ENCODE measurements around the gene TCF7L1. TPM values are rescaled to one million over a fixed set of nuclear protein-coding genes. Genes with fewer than 3 reads are reported as not detected.

TCF7L1 gene
- total RNA-seq, 1 donor from 2014 or later = 6.6 TPM

GRCh38 chr2:85269959-85270358 is 136.8 kb downstream of the TCF7L1 start:
- H3K36me3 Mint-ChIP-seq (ENCODE audit: unreplicated experiment) = no peaks in the 10 kb centered on the region
- H3K4me3 Mint-ChIP-seq (ENCODE audit: unreplicated experiment) = no peak overlapping the region
- peaks cover 2% of the 10 kb centered on the region for H3K4me1 Mint-ChIP-seq (ENCODE audit: low read depth, unreplicated experiment)
- H3K9me3 Mint-ChIP-seq (ENCODE audit: unreplicated experiment) = no peaks in the 10 kb centered on the region
- TF ChIP-seq, protein P1, sequence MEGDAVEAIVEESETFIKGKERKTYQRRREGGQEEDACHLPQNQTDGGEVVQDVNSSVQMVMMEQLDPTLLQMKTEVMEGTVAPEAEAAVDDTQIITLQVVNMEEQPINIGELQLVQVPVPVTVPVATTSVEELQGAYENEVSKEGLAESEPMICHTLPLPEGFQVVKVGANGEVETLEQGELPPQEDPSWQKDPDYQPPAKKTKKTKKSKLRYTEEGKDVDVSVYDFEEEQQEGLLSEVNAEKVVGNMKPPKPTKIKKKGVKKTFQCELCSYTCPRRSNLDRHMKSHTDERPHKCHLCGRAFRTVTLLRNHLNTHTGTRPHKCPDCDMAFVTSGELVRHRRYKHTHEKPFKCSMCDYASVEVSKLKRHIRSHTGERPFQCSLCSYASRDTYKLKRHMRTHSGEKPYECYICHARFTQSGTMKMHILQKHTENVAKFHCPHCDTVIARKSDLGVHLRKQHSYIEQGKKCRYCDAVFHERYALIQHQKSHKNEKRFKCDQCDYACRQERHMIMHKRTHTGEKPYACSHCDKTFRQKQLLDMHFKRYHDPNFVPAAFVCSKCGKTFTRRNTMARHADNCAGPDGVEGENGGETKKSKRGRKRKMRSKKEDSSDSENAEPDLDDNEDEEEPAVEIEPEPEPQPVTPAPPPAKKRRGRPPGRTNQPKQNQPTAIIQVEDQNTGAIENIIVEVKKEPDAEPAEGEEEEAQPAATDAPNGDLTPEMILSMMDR (IDR thresholded peaks at IDR 0.05; ENCODE audit: partially characterized antibody, unreplicated experiment) = no peak
- no peaks in the 10 kb centered on the region for H3K27me3 Mint-ChIP-seq (ENCODE audit: unreplicated experiment)
- DNase-seq = no peak
- no peak overlapping the region for H3K27ac Mint-ChIP-seq (ENCODE audit: unreplicated experiment)

DNA sequence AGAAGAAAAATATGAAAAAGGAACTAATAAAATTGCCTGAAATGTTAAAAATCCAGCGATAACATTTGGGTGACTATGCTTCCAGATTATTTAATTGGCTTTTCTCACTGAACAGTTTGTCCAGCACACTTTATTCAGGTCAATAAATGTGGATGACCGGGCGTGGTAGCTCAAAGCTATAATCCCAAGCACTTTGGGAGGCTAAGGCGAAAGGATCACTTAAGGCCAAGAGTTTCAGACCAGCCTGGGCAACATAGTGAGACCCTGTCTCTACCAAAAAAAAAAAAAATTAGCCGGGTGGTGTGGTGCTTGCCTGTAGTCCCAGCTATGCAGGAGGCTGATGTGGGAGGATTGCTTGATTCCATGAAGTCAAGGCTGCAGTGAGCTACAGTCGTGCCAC is 139.2 kb downstream of the TCF7L1 start:
- no peaks in the 10 kb centered on the region for H3K27me3 Mint-ChIP-seq (ENCODE audit: unreplicated experiment)
- no peak overlapping the region for H3K27ac Mint-ChIP-seq (ENCODE audit: unreplicated experiment)
- TF ChIP-seq, protein P1 (IDR thresholded peaks at IDR 0.05; ENCODE audit: partially characterized antibody, unreplicated experiment) = no peak
- H3K4me3 Mint-ChIP-seq (ENCODE audit: unreplicated experiment) = no peak overlapping the region
- no peaks in the 10 kb centered on the region for H3K36me3 Mint-ChIP-seq (ENCODE audit: unreplicated experiment)
- H3K4me1 Mint-ChIP-seq (ENCODE audit: low read depth, unreplicated experiment) = peaks cover 2% of the 10 kb centered on the region
- no peak for DNase-seq
- no peaks in the 10 kb centered on the region for H3K9me3 Mint-ChIP-seq (ENCODE audit: unreplicated experiment)

DNA sequence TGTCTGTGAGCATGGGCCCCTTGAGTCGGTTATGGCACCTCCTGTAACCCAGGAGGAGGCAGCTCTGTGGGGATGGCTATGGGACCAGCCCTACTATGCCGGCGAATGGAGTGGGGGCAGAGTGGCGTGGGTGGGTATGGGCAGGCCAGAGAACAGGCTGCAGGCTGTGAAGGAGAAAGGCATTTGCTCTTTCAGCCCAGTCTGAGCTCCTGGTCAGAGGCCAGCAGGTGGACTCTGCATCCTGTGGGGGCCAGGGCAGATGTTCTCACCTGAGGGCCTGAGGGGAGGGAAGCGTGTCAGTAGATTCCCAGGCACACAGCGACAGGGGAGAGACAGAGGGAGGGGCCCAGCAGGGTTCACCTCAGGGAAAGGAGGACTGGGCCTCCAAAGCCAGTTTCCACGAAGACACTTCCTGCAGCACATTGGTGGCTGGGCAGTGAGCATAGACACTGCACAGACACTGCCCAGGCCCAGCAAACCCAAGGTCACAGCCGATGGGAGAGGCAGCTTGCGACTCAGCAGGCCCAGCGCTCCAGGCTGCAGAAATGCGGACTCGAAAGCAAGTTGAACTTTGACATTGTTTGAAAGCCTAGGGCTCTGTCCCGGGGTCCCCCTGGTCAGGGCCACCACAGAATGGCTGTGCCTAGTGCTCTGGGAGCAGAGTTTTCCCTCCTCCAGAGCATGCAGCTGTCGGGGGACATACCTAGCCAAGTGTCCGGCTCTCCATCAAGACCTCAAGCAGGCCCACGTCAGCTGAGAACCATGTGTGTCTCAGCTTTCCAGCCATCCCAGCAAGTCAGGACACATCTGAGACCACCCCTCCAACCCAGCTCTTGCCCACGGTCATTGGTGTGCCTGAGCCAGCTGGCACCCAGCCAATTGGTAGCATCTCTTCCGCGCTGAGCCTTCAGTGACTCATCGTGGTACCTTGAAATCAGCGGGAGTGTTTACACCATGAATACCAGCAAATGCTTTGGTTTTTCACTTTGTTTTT is 140.8 kb downstream of the TCF7L1 start:
- DNase-seq = no peak
- H3K4me3 Mint-ChIP-seq (ENCODE audit: unreplicated experiment) = no peak overlapping the region
- TF ChIP-seq, protein P1 (IDR thresholded peaks at IDR 0.05; ENCODE audit: partially characterized antibody, unreplicated experiment) = no peak
- no peaks in the 10 kb centered on the region for H3K9me3 Mint-ChIP-seq (ENCODE audit: unreplicated experiment)
- no peak overlapping the region for H3K27ac Mint-ChIP-seq (ENCODE audit: unreplicated experiment)
- peaks cover 2% of the 10 kb centered on the region for H3K4me1 Mint-ChIP-seq (ENCODE audit: low read depth, unreplicated experiment)
- no peaks in the 10 kb centered on the region for H3K36me3 Mint-ChIP-seq (ENCODE audit: unreplicated experiment)
- no peaks in the 10 kb centered on the region for H3K27me3 Mint-ChIP-seq (ENCODE audit: unreplicated experiment)

- peaks cover 2% of the 10 kb centered on the region for H3K4me1 Mint-ChIP-seq (ENCODE audit: low read depth, unreplicated experiment)
- peaks cover 5% of the 10 kb centered on the region for H3K27me3 Mint-ChIP-seq (ENCODE audit: unreplicated experiment)
- H3K9me3 Mint-ChIP-seq (ENCODE audit: unreplicated experiment) = peaks cover 2% of the 10 kb centered on the region
- H3K36me3 Mint-ChIP-seq (ENCODE audit: unreplicated experiment) = no peaks in the 10 kb centered on the region
- TF ChIP-seq, protein P1 (IDR thresholded peaks at IDR 0.05; ENCODE audit: partially characterized antibody, unreplicated experiment) = no peak
- no peak for DNase-seq
- no peak overlapping the region for H3K27ac Mint-ChIP-seq (ENCODE audit: unreplicated experiment)
- H3K4me3 Mint-ChIP-seq (ENCODE audit: unreplicated experiment) = no peak overlapping the region
Observed at GRCh38 chr2:85275984-85276540, 142.9 kb downstream of the TCF7L1 start.

Data from glutamatergic neuron (in vitro differentiated cells).